GM12865 (cell line): ENCODE measurements around the gene RBBP6.
"Not testable (repeated sequence)": the region's sequence is repeated elsewhere in the genome, so short reads cannot be mapped to it uniquely, and the experiment has no call there.

ENCODE experiments used
- DNase-seq: peaks from one replicate; pipeline ENCODE4 v3.0.0; 2010; ENCODE audit warnings: low read depth
- H3K4me3 ChIP-seq: 2 replicates; pipeline ENCODE4 v1.5.1; 2011; ENCODE audit warnings: mild to moderate bottlenecking, low read depth, low read length, control low read depth
- TF ChIP-seq, protein P1 (sequence below): IDR thresholded peaks from 2 replicates; pipeline ENCODE4 v1.5.1; 2011; ENCODE audit warnings: low read length, control low read depth, low read depth, inconsistent platforms; ENCODE audit not compliant: insufficient read depth; ENCODE audit errors: missing control alignments

RBBP6 gene

DNA sequence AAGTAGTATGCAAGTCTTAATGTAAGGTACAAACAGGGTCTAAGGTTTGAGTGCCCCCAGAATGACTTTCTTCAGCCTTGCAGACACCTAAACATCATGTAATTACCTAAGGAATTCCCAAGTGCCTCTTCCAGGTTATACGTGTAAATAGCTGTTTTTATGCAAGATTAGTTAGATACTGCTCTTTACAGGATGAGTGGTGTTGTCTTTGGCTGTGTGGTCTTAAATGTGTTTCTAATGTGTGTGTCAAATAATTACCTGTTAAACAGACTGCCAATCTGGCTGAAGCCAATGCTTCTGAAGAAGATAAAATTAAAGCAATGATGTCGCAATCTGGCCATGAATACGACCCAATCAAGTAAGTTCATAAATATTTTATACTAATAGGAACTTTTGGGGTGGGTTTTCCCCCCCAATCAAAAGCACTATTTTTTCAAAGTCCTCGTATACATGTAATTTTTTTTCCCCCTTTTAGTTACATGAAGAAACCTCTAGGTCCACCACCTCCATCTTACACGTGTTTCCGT, 16.0 kb downstream of the RBBP6 start:
- H3K4me3 ChIP-seq, result no peak overlapping the region
- no peak for DNase-seq
- TF ChIP-seq, protein P1, sequence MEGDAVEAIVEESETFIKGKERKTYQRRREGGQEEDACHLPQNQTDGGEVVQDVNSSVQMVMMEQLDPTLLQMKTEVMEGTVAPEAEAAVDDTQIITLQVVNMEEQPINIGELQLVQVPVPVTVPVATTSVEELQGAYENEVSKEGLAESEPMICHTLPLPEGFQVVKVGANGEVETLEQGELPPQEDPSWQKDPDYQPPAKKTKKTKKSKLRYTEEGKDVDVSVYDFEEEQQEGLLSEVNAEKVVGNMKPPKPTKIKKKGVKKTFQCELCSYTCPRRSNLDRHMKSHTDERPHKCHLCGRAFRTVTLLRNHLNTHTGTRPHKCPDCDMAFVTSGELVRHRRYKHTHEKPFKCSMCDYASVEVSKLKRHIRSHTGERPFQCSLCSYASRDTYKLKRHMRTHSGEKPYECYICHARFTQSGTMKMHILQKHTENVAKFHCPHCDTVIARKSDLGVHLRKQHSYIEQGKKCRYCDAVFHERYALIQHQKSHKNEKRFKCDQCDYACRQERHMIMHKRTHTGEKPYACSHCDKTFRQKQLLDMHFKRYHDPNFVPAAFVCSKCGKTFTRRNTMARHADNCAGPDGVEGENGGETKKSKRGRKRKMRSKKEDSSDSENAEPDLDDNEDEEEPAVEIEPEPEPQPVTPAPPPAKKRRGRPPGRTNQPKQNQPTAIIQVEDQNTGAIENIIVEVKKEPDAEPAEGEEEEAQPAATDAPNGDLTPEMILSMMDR, result no peak

DNA sequence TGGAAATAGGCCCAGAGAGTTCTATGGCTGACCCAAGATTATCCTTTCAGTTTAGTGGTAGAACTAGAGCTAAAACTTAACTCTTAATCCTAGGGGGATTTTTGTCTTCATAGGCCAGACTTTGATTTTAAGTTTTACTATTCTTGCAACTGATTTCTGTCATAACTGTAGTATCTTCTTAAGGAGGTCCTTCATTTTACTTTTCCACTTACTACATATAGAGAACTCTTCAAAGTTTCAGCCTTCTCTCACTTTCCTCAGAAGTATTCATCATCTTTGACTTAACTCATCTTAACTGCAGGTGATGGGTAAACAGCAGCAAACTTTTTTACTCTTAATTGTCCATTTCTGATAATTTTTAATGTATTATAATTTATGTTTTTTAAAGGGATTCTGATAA, 23.4 kb downstream of the RBBP6 start:
- TF ChIP-seq, protein P1, result no peak
- no peak for DNase-seq
- no peak overlapping the region for H3K4me3 ChIP-seq

DNA sequence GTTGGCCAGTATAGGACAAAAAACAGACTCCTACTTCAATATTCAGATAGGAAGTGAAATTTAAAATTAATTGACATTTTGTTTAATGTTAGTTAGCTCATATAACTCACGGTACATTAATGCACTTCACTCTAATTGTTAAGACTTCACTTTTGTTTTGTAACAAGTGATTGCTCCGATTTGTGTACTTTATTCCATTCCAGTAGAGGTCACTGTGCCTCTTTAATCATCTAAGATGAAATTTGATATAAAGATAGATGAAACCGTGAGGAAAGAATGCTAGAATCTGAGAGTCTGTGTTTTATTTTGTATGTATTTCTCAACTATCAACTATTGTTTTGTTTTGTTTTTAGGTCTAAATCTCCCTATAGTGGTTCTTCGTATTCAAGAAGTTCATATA, 29.0 kb downstream of the RBBP6 start:
- DNase-seq, result no peak
- H3K4me3 ChIP-seq, result no peak overlapping the region
- TF ChIP-seq, protein P1, result no peak

DNA sequence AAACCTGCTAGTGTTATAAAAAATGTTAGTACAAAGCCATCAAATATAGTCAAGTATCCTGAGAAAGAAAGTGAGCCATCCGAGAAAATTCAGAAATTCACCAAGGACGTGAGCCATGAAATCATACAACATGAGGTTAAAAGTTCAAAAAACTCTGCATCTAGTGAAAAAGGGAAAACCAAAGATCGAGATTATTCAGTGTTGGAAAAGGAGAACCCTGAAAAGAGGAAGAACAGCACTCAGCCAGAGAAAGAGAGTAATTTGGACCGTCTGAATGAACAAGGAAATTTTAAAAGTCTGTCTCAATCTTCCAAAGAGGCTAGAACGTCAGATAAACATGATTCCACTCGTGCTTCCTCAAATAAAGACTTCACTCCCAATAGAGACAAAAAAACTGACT, 31.7 kb downstream of the RBBP6 start:
- TF ChIP-seq, protein P1, result no peak
- no peak overlapping the region for H3K4me3 ChIP-seq
- DNase-seq, result no peak

DNA sequence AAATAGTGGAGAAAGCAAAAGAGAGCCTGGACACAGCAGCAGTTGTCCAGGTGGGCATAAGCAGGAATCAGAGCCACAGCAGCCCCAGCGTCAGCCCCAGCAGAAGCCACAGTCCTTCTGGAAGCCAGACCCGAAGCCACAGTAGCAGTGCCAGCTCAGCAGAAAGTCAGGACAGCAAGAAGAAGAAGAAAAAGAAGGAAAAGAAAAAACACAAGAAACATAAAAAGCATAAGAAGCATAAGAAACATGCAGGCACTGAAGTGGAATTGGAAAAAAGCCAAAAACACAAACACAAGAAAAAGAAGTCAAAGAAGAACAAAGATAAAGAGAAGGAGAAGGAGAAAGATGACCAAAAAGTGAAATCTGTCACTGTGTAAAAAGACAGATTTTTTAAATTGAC, 32.7 kb downstream of the RBBP6 start:
- H3K4me3 ChIP-seq, result no peak overlapping the region
- no peak for DNase-seq
- TF ChIP-seq, protein P1, result no peak

DNA sequence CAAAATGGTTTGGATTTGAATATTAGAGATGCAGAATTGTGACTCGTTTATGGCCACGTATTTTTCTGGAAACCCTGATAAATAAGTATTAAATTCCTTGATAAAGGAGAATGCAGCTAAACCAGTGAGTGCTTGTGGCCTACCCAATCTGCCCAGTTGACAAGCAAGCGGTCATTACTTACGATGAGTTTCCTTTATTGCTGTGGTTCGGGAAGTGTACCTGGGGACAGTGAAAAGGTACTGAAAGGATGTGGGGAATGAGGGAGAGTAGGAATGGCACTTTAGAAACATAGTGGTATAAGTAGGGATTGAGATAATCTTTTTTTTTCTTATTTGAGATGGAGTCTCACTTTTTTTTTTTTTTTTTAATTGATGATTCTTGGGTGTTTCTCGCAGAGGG, 33.8 kb downstream of the RBBP6 start:
- H3K4me3 ChIP-seq, result no peak overlapping the region
- DNase-seq, result no peak
- TF ChIP-seq, protein P1, result no peak

DNA sequence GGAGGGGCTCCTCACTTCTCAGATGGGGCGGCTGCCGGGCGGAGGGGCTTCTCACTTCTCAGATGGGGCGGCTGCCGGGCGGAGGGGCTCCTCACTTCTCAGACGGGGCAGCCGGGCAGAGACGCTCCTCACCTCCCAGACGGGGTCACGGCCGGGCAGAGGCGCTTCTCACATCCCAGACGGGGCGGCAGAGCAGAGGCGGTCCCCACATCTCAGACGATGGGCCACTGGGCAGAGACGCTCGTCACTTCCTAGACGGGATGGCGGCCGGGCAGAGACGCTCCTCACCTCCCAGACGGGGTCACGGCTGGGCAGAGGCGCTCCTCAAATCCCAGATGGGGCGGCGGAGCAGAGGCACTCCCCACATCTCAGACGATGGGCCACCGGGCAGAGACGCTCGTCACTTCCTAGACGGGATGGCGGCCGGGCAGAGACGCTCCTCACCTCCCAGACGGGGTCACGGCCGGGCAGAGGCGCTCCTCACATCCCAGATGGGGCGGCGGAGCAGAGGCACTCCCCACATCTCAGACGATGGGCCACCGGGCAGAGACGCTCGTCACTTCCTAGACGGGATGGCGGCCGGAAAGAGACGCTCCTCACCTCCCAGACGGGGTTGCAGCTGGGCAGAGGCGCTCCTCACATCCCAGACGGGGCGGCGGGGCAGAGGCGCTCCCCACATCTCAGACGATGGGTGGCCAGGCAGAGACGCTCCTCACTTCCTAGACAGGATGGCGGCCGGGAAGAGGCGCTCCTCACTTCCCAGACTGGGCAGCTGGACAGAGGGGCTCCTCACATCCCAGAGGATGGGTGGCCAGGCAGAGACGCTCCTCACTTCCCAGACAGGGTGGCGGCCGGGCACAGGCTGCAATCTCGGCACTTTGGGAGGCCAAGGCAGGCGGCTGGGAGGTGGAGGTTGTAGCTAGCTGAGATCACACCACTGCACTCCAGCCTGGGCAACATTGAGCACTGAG, 35.4 kb downstream of the RBBP6 start:
- not testable (repeated sequence) for H3K4me3 ChIP-seq, DNase-seq

DNA sequence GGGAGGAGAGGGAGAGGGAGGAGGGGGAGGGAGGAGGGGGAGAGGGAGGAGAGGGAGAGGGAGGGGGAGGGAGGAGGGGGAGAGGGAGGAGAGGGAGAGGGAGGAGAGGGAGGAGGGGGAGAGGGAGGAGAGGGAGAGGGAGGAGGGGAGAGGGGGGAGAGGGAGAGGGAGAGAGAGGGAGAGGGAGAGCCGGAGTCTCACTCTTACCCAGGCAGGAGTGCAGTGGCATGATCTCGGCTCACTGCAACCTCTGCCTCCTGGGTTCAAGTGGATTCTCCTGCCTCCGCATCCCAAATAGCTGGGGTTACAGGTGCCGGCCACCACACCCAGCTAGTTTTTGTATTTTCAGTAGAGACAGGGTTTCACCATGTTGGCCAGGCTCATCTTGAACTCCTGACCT, 36.4 kb downstream of the RBBP6 start:
- DNase-seq, H3K4me3 ChIP-seq: not testable (repeated sequence)
